SK-N-MC (cell line): ENCODE results near the gene MARF1.

Experiments used
- EZH2 ChIP-seq: fragments of 200-600 bp; sonication (generic); IDR thresholded peaks from one replicate; pipeline ENCODE4 v1.6.1; 2017; ENCODE audit warnings: antibody characterized with exemption
- FOXP2 ChIP-seq: optimal IDR thresholded peaks from 2 replicates; pipeline ENCODE3; 2011; ENCODE audit warnings: mild to moderate bottlenecking, moderate library complexity; ENCODE audit not compliant: insufficient read depth; ENCODE audit errors: extremely low read length, control extremely low read depth
- POLR2AphosphoS5 ChIP-seq: IDR thresholded peaks from 2 replicates; pipeline ENCODE4 v1.6.1; 2012; ENCODE audit warnings: mild to moderate bottlenecking, low read depth, low read length, borderline replicate concordance

DNA sequence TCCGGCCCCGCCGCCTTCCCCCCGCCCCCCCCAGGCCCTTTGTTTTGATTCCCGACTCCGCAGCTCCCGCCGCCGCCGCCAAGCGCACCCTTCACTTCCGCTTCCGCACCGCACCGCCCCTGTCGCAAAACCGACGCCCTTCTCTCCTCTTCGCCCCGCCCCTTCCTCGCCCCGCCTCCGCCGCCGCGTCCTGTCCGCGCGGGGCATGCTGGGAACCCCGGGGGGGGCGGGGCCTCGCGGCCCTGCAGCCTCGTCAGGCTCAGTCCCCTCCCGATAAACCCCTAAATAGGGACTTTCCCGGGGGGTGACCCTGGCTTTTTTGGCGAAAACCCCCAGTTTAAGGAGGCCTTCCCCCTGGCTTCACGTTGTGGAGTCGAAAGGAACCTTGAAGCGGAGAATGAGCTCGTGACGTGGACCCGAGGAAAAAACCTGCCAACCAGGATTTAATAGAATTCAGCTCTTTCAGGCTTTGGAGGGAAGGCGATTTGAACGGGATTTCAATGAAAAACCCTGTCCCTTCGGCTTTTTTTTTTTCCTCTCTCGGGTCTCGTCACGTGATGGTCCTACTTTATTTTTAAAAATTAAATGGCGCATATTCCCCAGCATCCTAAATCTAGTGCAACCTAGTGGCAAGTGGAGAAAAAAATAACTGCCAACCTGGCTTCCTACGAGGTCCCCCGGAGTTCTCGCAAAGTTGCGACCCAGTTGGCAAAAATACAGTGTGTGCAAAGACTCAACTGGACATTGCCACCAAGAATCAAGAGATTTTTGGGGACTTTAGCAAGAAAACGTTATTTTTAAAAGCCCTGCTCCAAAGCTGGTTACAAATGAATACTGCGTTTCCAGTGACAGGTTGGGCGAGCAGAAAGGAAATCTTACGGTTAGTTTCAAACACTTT lies at the start of gene MARF1:
- TF ChIP-seq FOXP2 (no peak), POLR2AphosphoS5 (peak; percentile 93), EZH2 (no peak)
